ENCODE measurements around the gene C9.
"Not testable (repeated sequence)": the region's sequence is repeated elsewhere in the genome, so short reads cannot be mapped to it uniquely, and the experiment has no call there.

Gene C9

DNA sequence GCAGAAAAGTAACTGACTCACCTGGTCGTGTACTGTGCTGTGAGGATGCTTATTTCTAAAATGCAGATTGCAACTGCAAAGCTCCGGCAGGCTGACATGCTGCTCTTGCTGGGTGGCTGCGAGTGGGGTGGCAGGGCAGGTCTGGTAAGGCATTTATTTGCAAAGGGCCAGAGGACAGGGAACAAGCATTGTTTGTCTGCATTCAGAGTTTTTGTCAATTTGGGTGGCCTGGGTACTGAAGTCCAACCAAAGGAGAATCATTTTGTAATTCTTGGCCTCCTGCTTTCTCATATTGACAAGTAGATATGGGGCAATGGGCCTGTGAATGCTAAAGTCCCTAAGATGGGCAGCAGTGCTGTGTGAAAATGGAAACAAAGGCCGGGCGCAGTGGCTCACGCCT is at the start of gene C9:
C9 (minus strand) TSS at position 129 of the 400 bp plus-strand sequence; CDS start at position 98, 31 bp downstream.
- DNase-seq = no peak

DNA sequence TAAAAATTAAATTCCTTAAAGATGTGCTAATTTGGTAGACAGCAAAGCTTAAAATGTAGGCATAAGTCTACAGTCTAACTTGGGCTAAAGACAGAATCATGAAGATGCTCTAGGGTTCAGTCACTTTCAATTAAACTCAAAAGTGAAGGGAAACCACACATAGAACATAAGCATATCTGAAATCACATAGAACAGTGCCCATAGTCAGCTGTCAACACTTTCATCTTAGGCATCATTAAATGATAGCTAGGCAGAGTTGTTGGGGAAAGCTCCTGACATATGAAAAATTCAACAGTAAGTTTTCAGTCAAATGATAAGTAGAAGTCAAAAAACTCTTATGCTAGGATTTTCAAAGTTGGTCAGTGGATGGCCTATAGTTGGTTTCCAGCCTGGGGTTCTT is 49.5 kb upstream of the C9 start:
- DNase-seq = no peak

DNA sequence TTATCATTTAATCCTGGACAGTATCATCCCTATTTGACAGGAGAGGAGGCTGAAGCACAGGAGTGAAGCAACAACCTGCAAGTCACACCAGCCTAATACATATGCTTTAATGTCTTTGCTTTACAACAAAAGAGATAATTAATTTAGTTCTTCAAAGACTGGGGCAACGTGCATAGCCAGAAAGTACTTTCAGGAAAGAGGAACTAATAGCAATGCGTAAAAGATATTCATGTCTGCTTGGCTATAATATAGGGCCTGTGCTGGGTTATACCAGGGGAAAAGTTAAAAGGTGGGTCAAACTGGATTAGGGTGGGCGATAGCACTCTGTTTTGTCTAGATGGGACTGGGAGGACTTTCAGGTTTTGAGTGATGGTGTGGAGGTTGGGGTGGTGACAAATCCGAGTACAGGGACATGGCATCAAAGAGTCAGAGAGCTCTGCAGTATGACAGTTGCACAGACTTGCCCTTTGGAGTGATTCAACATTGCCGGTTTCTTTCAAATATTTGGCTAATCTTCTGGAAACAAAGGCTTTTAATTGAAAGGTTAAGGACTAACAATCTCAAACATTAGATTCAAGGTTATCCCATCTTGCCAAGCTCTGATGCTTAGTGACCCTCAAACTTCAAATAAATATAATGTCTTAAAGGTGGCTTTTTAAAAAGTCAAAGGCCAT is 48.6 kb upstream of the C9 start:
- DNase-seq = peak; percentile 51 to 71

DNA sequence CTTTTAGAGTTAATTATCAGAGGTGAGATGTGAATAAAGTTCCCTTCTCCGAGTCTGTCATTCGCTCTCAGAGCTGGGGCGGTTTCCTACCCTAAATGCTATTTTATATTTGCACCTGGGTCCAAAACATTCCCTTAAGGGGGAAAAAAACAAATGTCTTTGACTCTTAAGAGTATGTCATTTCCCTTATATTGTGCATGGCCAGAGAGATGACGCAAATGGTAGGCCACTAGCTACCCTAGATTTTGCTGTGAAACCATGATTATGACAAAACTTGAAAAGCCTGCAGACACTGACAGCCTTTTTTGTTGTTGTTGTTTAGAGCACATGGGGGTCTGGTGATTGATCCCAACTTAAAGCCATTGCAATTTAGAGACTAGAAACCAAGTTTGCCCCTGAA is 47.7 kb upstream of the C9 start:
- DNase-seq = no peak

DNA sequence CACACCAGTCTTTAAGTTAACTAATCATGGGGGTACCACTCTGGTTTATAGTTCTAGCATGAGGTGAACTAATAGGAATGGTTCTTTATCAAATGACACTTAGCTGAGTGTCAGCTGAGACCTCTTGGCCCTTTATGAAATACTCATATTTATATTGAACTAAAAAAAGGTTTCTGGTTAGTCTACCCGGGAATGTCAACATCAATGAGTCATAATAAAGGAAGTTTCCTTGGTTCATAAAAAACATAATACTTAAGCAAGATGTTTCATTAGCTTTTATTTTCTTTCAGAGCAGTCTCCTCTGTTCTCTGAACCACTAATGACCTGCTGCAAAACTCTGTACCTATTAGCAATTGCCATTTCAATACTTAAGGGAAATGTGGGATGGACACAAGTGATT is 46.8 kb upstream of the C9 start:
- DNase-seq = peak; percentile 8 to 15

DNA sequence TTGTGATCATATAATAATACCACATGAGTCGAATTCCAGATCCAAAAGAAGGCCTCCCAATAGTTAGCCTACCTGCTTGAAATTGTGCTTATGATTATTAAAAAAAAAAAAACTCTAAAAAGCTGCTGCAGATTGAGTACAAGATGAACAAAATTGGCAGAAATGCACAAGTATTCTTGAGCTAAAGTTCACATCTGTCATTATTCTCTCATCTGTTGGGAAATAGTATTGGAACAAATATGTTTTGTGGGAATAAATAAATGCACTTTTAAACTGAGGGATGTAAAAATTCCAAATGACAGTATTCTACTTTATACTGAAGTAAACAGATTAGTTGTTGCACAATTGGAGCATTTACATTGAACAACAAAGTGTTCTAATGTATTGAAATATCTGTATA is 44.7 kb upstream of the C9 start:
- no peak for DNase-seq

DNA sequence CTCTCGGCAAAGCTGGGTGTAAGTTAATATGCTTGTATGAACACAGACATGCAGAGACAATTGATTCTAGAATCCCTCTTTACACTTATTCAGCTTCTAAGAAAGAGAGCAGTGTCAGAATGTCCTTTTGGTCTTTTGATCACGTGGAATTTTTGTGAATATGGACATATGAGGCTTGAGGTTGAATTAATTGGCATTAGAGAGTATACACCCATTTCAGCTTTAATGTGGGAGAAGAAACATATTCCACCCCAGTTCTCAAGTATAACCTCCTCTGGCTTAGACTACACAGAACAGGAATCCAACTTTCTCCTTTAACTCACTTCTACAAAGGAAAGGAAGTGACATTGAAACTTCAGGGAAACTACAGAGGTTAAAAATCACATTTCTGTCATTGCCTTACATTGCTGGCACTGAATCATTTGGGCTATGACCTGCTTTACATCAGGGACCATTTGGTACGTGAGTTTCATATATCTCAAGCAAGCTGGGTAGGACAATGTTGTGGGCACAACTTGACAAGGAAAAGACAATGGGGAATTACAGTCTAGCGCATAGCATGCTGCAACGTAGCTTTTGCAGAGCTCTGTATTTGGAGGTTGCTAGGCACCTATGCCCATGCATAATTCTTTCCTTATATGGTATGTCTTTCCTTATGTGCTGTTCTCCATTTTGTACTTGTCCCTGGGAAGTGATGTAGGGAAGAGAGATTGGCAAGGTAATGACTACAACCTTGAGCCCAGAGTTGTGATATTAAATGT is 41.0 kb upstream of the C9 start:
- no peak for DNase-seq

DNA sequence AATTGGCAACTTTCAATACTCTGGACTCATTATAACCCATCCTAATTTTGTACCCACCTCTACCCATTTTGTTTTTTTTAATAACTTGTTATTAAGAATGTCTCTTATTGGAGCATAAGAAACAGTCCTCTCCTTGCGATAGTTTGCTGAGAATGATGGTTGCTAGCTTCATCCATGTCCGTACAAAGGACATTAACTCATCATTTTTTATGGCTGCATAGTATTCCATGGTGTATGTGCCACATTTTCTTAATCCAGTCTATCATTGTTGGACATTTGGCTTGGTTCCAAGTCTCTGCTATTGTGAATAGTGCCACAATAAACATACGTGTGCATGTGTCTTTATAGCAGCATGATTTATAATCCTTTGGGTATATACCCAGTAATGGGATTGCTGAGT is 39.5 kb upstream of the C9 start:
- DNase-seq = not testable (repeated sequence)

DNA sequence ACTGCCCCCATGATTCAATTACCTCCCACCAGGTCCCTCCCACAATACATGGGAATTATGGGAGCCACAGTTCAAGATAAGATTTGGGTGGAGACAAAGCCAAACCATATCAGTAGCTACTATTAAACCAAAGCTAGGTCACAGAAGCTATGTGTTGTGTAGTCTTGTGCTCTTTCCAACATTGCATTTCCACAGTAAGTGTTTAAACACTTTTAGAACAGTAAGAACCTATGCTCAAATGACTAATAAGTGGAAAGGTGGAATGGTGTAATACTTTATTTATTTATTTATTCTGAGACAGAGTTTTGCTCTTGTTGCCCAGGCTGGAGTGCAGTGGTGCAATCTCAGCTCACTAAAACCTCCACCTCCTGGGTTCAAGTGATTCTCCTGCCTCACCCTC is 37.8 kb upstream of the C9 start:
- not testable (repeated sequence) for DNase-seq

DNA sequence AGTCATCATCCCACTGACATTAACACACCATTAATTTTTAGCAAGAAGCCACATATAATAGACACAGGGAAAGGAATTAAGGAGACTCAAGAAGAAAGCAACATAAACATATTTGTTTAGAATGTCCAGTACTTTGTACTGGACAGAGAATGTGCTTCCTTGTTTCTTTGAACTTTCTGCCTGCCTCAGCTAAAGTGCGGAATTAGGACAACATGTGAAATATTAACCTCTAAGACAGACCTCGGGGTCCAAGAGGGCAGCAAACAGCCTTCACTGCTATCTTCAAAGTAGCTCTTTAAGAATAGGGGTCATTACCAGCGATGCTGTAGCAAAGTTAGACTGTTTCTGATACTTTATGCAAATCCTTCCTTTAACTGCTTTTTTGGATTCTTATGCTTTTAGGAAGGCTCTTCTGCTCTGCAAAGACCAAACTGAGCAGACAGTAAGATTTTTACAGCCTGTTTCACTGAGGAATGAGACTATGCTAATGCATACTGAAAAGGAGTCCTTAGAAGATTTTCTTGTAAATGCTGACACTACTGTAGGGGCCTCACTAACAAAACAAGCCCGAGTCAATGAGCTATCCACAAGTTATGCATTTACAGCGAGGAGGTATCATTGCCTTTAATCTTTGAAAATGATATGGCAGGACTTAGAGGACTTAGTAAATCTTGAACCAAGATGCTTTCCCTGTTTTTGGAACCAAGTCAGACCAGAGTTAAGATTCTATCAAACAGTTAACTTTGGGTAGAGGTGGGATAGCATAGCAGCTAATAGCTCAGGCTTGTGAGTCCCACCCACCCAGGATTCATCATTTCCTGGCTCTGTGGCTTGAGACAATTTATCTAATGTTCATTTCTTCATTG is 36.7 kb upstream of the C9 start:
- DNase-seq = no peak

DNA sequence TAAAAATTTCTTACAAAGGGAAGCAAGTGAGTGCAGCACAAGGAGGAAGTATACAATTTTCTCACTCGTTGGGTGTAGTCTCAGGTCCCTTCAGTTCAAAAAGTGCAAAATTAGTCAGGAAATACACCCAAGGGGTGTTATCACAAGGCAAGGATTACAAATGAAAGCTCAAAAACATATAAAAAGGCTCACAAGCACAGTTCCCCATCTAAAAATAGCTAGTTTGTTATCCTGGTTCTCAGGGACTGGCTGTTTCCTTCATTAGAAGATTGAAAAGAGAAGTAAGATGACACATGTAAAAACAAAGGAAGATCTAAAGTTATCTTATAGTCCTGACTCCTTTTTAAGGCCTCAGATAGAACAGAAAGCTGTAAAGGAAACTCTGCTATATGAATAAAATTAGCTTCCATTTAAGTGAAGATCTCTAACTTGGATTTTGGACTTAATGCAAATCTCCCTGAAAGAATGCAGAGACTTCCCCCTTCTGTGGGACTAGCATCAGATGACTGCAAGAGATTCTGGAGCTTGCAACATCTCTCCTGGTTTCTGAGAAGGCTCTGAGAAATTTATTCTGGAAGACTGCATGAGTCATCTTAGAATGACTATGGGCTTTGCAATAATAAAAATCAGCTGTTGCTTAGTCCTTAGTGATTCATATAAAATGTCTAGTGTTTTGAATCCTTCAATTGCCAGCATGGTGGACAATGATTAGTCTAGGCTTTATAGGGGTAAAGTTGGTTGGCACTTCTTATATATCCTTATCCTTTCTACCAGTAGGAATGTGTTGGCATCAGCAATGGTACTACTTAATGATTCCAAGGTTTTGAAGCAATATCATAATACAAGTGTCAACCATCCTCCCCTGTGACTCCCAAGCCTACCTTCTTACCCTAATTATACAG is 35.1 kb upstream of the C9 start:
- peak; percentile 84 to 86 for DNase-seq

DNA sequence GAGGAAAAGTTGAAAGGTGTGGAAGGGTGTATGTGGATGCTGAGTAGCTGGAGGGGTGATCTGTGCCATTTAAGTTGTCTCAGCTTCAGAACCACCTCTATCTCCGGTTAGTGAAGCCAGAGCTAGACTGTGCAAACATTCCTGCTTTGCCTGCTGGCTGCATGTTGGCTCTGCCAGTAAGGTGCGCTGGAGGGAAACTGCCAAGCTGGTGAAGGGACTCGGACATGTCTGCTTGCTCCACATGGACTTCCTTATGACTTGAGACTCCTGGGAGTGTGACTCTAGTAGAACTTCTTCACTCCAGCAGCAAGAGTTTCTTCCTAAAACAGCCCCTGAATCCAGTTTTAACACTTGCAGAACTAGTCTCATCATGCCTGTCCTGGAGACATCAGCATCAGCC is 32.5 kb upstream of the C9 start:
- no peak for DNase-seq

DNA sequence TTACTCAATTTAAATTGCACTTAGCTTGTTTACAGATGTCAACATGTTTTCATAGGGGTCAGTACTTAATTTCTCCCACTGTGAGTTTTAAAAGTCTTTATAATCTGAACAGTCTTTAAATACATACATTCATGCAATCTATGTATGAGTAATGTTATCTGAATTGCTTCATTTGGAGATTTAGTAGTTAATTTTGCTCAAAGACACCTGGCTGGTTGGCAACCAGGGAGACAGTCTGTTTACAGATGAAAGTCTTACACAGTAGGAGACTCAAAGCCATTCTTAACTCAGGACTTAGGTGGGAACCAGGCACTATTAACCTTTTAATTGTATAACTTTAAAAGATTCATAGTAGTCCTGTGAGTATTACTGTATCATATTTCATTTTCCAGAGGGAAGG is 31.2 kb upstream of the C9 start:
- DNase-seq = no peak

DNA sequence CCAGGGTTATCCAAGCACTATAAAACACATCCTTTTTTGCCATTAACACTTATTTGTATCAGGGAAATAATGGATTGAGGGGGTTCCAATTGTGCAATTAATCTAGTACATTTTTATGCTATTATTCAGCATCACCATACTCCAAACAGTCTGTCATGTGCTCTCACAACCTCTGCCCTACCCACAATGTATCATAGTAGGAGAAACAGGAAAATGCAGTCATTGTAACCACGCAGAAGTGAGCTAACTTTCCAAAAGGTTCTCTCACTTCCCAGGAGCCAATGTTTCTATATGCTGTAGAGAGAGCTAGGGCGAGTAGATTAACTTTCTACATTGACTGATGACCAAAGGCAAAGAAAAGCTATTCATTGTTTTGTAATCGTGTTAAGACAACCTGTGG is 30.7 kb upstream of the C9 start:
- DNase-seq = no peak

DNA sequence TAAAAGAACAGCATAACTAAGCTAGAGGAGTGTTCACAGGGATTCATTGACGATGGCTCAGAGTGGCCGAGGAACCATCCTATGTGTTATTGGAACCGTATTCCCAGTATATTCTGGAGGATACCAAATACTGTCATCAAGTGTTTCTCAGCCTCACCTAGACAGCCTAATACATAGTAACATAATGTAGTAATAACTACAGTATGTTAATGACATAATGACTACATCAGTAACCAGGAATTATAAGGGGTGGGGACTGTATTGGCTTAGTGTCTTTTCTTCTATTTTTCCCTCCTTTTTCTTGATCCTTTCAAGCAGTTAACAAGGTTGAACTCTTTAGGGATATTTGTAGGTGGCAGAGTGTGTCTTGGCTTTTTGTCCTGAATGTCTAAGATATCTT is 26.6 kb upstream of the C9 start:
- no peak for DNase-seq

DNA sequence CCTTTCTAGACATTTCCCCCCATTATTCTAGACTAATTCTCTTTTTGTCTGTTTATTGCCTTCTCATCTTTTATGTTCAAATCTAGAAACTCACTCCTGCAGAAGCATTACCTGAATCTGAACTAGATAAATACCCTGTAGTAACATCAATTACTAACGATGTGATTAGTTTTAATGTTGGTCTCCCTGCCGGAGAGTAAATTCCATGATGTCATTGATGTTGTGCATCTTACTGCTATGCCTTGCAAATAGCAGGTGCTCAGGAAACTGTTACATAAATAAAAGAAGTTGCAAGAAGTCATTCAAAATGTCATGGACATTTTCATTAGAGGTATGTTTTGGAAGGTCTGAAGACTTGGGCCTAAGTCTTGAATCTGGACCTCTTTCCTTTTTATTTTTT is 23.0 kb upstream of the C9 start:
- DNase-seq = no peak

DNA sequence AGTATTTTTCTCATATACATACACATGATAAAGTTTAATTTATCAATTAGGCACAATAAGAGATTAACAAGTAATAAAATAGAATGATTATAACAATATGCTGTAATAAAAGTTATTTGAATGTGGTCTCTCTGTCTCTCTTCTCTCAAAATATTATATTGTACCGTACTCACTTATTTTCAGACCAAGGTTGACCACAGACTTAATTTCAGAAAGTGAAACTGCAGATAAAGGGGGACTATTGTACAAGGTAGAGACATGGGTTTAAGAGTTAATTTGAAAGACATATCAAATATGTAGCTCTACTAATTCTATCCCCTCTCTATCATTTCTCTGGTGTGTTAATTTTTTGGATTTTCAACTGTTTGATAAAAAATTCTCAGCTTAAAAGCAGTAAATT is 20.0 kb upstream of the C9 start:
- DNase-seq = no peak

DNA sequence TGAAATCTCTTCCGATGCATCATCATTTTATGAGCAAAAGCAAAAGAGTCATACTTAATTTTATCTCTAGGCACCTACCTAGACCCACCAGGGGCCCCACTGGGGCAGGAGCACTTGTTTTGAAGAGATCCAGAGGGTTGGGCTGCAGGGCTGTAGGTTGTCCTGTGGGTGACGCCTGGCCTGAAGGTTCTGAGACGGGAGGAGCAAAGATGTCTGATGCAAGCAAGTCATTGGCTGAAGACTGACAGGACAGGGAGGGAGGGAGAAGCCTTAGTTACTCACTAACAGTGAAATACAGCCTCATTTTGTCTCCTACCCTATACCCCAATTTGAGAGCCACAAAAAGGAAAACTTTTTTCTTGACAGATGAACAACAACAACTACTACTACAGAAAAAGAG is 17.1 kb upstream of the C9 start:
- DNase-seq = no peak

DNA sequence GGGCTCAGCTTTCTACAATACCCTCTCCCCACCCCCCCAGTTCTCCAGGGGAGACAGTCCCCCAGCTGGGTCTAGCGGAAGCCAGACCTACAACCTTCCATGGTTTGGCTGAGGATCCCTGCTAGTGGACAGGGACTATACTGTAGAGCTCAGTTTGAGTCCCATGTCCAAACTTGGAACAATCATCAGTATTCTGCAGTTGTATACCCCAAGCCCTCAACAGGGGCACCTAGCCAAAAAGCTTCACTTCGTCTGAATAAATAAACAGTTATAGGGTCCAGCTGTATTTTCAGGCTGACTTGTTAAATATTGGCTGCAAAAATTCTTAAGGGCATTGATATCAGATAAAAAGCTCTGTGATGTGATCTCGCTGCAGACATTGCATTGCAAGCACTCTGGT is 15.4 kb upstream of the C9 start:
- DNase-seq = no peak

DNA sequence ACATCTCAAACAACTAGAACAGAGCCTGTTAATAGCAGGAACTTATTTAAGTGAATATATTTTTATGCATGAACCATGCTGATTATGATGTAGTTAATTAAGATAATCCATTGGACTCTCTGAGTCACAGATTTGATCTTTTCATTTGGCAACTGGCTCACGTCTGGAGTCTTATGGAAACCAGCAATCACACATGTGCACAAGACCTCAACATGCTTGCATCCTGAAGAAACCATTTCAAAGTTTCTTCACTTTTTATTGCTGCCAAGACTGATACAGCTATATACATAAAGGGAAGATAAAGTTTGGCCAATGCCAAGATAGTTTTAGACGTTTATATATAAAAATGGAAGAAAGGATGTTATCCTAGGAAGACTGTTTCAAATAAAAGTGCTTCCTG is 13.3 kb upstream of the C9 start:
- DNase-seq = no peak

DNA sequence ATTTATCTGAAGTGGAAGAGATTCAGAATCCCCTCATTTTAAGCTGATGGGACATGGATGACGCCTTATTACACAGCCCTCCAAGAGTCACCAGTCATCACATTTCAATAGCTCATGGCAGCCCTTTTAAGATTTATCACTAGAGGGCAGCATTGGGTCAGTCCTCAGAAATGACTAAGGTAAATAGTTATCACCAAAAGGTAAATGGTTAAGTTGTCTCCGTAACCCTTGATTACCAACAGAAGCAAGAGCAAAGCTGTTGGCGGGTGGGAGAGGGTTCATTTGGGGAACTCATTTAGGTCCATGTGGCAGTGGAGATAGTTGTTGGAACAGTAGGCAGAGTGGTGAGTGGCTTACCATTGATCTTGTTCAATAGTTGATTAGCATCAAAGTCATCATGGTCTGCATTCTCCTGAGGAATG is 12.0 kb upstream of the C9 start:
- peak; percentile 73 to 74 for DNase-seq

DNA sequence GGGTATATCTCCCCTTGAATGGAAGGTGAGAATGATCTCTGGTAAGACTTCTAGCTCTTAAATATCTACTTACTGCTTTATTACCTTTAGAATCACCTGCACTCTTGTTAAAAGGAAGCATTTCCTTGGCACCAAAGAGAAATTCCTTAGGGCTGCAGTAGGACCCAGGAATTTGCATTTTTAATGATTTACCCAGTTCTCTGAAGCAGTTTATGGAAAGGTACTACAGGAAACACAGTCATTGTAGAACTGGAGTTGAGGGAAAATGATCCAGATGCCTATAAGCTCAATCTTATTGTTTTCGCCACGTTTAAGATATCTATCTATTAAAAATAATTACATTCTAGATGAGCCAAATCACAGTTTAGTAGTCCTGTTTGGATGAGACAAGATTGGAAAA is 9.5 kb upstream of the C9 start:
- DNase-seq = no peak

DNA sequence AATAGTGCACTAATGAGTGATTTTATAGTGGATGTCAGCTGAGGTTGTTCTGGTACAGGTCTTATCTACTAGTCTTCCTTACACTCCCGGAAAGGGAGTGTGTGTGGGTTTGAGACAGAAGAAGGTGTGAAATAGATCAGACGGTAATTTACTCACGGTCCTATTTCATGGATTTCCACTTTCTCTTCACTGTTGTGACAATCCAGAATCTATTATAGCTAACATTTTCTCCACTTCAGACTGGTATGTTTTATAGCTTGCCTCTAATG is 7.0 kb upstream of the C9 start:
- DNase-seq = no peak
